CD4-positive, alpha-beta T cell treated with Interleukin-15 for 4 hours (primary cell): ENCODE data around the gene AURKA.
"Not testable (repeated sequence)": the region's sequence is repeated elsewhere in the genome, so short reads cannot be mapped to it uniquely, and the experiment has no call there.

Experiments
- DNase-seq: peaks from one replicate; pipeline ENCODE4 v3.0.0-alpha.2; 2020; ENCODE audit warnings: low spot score

Gene AURKA

GRCh38 chr20:56358600-56359211 lies 33.3 kb downstream of the AURKA start, which contains the start of gene FAM210B:
Gene FAM210B, plus strand, starts transcription at chr20:56358974. Its CDS starts 32 bp downstream, at chr20:56359006.
- peak; percentile 82 for DNase-seq

GRCh38 chr20:56358070-56358469 lies 33.9 kb downstream of the AURKA start:
- DNase-seq = no peak

- no peak for DNase-seq
Observed at GRCh38 chr20:56353356-56353755, 38.7 kb downstream of the AURKA start.

- DNase-seq = no peak
Observed at GRCh38 chr20:56352345-56353055, 39.5 kb downstream of the AURKA start.

GRCh38 chr20:56350842-56351241 lies 41.2 kb downstream of the AURKA start:
- no peak for DNase-seq

- no peak for DNase-seq
Observed at GRCh38 chr20:56348746-56349145, 43.3 kb downstream of the AURKA start.

GRCh38 chr20:56348305-56348693 lies 43.7 kb downstream of the AURKA start:
- DNase-seq = no peak

GRCh38 chr20:56347628-56348304 lies 44.2 kb downstream of the AURKA start:
- no peak for DNase-seq

- no peak for DNase-seq
Observed at GRCh38 chr20:56345911-56346310, 46.1 kb downstream of the AURKA start.

GRCh38 chr20:56343861-56344381 lies 48.1 kb downstream of the AURKA start:
- DNase-seq = peak; percentile 7

GRCh38 chr20:56342783-56343182 lies 49.2 kb downstream of the AURKA start:
- no peak for DNase-seq

GRCh38 chr20:56336709-56337108 lies 55.3 kb downstream of the AURKA start:
- DNase-seq = not testable (repeated sequence)

- no peak for DNase-seq
Observed at GRCh38 chr20:56328861-56329260, 63.2 kb downstream of the AURKA start.

GRCh38 chr20:56324806-56325205 lies 67.2 kb downstream of the AURKA start:
- DNase-seq = no peak

GRCh38 chr20:56323656-56324055 lies 68.4 kb downstream of the AURKA start:
- DNase-seq = no peak

GRCh38 chr20:56323206-56323605 lies 68.8 kb downstream of the AURKA start:
- DNase-seq = no peak

- no peak for DNase-seq
Observed at GRCh38 chr20:56322681-56323080, 69.3 kb downstream of the AURKA start.
